Ovary (tissue), 3 donors: ENCODE data around the gene PARP4.

Experiments used
- CTCF ChIP-seq, 3 donors: fragments of 450-650 bp in 2 of 3; fragments of 200-600 bp in 1 of 3; IDR thresholded peaks; one replicate each; pipeline versions ENCODE4 v1.5.1 to v1.8.0; 2016 to 2022; ENCODE audit warnings: antibody characterized with exemption in 3 of 3, mild to moderate bottlenecking in 1 of 3
- POLR2A ChIP-seq: fragments of 450-650 bp; IDR thresholded peaks from one replicate; pipeline ENCODE4 v1.6.1; 2017; ENCODE audit warnings: antibody characterized with exemption, mild to moderate bottlenecking, moderate library complexity
- donor health status: DM: no; HTN: no; CAD: no.

- TF ChIP-seq CTCF (IDR thresholded peaks at IDR 0.05) (no peak), POLR2A (no peak)
These were observed 9.8 kb downstream of the PARP4 start for GRCh38 chr13:24502533-24503378.
